K562 (cell line): Measurements from ENCODE around the gene HK1. TPM values are rescaled to one million over a fixed set of nuclear protein-coding genes. Genes with fewer than 3 reads are reported as not detected.

Experiments
- ARNT ChIP-seq, 2 experiments: fragments of 450-650 bp; IDR thresholded peaks; 2 replicates each; pipeline ENCODE4 v1.6.1; 2016; ENCODE audit warnings: mild to moderate bottlenecking in 1 of 2
- BHLHE40 ChIP-seq: IDR thresholded peaks from 2 replicates; pipeline ENCODE4 v1.6.1; 2011; ENCODE audit warnings: low read length, improper control_type of control experiment
- CREB3L1 ChIP-seq: fragments of 450-650 bp; IDR thresholded peaks from 2 replicates; pipeline ENCODE4 v1.6.1; 2014; ENCODE audit warnings: low read depth, mild to moderate bottlenecking, moderate library complexity, borderline replicate concordance
- CSDE1 ChIP-seq, 2 experiments: fragments of 450-650 bp; IDR thresholded peaks; 2 replicates each; pipeline ENCODE4 v1.6.1; 2016; ENCODE audit warnings: mild to moderate bottlenecking in 1 of 2
- DPF2 ChIP-seq: fragments of 450-650 bp; IDR thresholded peaks from 2 replicates; pipeline ENCODE4 v1.6.1; 2016
- ELK3 ChIP-seq: fragments of 450-650 bp; formaldehyde crosslinking; IDR thresholded peaks from 2 replicates; pipeline ENCODE4 v1.4.0; 2020; ENCODE audit warnings: mild to moderate bottlenecking
- FOXM1 ChIP-seq, 2 experiments: fragments of 450-650 bp in 1 of 2; sonication (generic) in 1 of 2; formaldehyde crosslinking in 1 of 2; IDR thresholded peaks; 2 replicates each; pipeline versions ENCODE4 v1.6.1 to v1.9.0; 2017 to 2022; ENCODE audit warnings: low read depth in 2 of 2, mild to moderate bottlenecking in 2 of 2, missing genetic modification reagents in 1 of 2, moderate library complexity in 1 of 2
- GABPA ChIP-seq: fragments of 200-800 bp; sonication (Bioruptor generic); conservative IDR thresholded peaks from 2 replicates; pipeline ENCODE4 v1.6.1; 2016; ENCODE audit warnings: low read depth, missing genetic modification characterization, missing compliant biosample characterization
- GATA2 ChIP-seq: sonication (generic); formaldehyde crosslinking; IDR thresholded peaks from 2 replicates; pipeline ENCODE4 v1.4.0; 2020; ENCODE audit warnings: mild to moderate bottlenecking, missing genetic modification reagents
- HDGF ChIP-seq: fragments of 450-650 bp; IDR thresholded peaks from 2 replicates; pipeline ENCODE4 v1.6.1; 2016
- JUN ChIP-seq, 2 experiments: sonication (generic) in 1 of 2; formaldehyde crosslinking in 1 of 2; IDR thresholded peaks; 2 replicates each; pipeline versions ENCODE4 v1.6.1 to v1.8.0; 2012 to 2022; ENCODE audit warnings: borderline replicate concordance in 2 of 2, mild to moderate bottlenecking in 2 of 2, improper control_type of control experiment in 1 of 2, low read depth in 1 of 2, low read length in 1 of 2, missing genetic modification reagents in 1 of 2
- JUND ChIP-seq, 2 experiments: IDR thresholded peaks; 2 replicates in 1 of 2; 3 replicates in 1 of 2; pipeline ENCODE4 v1.6.1; 2011; ENCODE audit warnings: borderline replicate concordance in 2 of 2, low read depth in 2 of 2, low read length in 2 of 2, improper control_type of control experiment in 1 of 2, missing biosample characterization in 1 of 2, missing genetic modification characterization in 1 of 2, missing genetic modification reagents in 1 of 2
- KHSRP ChIP-seq: fragments of 450-650 bp; IDR thresholded peaks from 2 replicates; pipeline ENCODE4 v1.6.1; 2017
- MEIS2 ChIP-seq: fragments of 450-650 bp; IDR thresholded peaks from 2 replicates; pipeline ENCODE4 v1.6.1; 2014; ENCODE audit warnings: mild to moderate bottlenecking; ENCODE audit not compliant: partially characterized antibody
- NCOA1 ChIP-seq: fragments of 450-650 bp; IDR thresholded peaks from 2 replicates; pipeline ENCODE4 v1.6.1; 2016; ENCODE audit warnings: low read depth
- NR4A1 ChIP-seq, 2 experiments: fragments of 250-450 bp in 1 of 2; fragments of 450-650 bp in 1 of 2; sonication (Bioruptor Pico) in 1 of 2; IDR thresholded peaks; 2 replicates each; pipeline versions ENCODE4 v1.4.0 to v1.6.1; 2016 to 2020; ENCODE audit warnings: mild to moderate bottlenecking in 2 of 2, missing compliant biosample characterization in 1 of 2, missing genetic modification characterization in 1 of 2, moderate library complexity in 1 of 2
- POLR2AphosphoS5 ChIP-seq: IDR thresholded peaks from 2 replicates; pipeline ENCODE4 v1.6.1; 2011; ENCODE audit warnings: mild to moderate bottlenecking, low read depth, low read length, moderate library complexity; ENCODE audit not compliant: control insufficient read depth, insufficient read depth
- PPARD ChIP-seq: fragments of 250-450 bp; sonication (Bioruptor Pico); IDR thresholded peaks from 2 replicates; pipeline ENCODE4 v1.8.0; 2022; ENCODE audit warnings: inconsistent platforms, mild to moderate bottlenecking, moderate library complexity
- TBL1XR1 ChIP-seq, 2 experiments: IDR thresholded peaks; 2 replicates each; pipeline ENCODE4 v1.6.1; 2012; ENCODE audit warnings: improper control_type of control experiment in 2 of 2, low read length in 2 of 2, mild to moderate bottlenecking in 1 of 2
- ZBTB2 ChIP-seq: fragments of 450-650 bp; IDR thresholded peaks from 2 replicates; pipeline ENCODE4 v1.6.1; 2016; ENCODE audit warnings: antibody characterized with exemption
- ZNF253 ChIP-seq: fragments of 250-450 bp; sonication (Bioruptor Pico); conservative IDR thresholded peaks from 2 replicates; pipeline ENCODE4 v1.6.1; 2021; ENCODE audit warnings: mild to moderate bottlenecking
- ZNF347 ChIP-seq: fragments of 450-650 bp; formaldehyde crosslinking; IDR thresholded peaks from 2 replicates; pipeline ENCODE4 v1.4.0; 2020; ENCODE audit warnings: low read depth, mild to moderate bottlenecking, moderate library complexity
- ZNF707 ChIP-seq: fragments of 250-450 bp; sonication (Bioruptor Pico); conservative IDR thresholded peaks from 2 replicates; pipeline ENCODE4 v1.8.0; 2022; ENCODE audit warnings: inconsistent platforms, mild to moderate bottlenecking, moderate library complexity
- ZNF75A ChIP-seq: fragments of 450-650 bp; formaldehyde crosslinking; IDR thresholded peaks from 2 replicates; pipeline ENCODE4 v1.4.0; 2020; ENCODE audit warnings: mild to moderate bottlenecking
- polyA plus RNA-seq, 8 experiments: library from polyadenylated mRNA; depleted of rRNA in 4 of 8; stranded (reverse) in 5 of 8; unstranded in 3 of 8; fragments of >200 nt; fragmentation: Nextera tagmentation in 2 of 8; fragmentation: Illumina TruSeq in 1 of 8; extraction: Ambion mirVana in 2 of 8; extraction: Trizol in 1 of 8; gene quantifications; 2 replicates each; pipeline versions ENCODE4 v1.2.1 to v1.2.3, GENCODE V29; 2011 to 2014; ENCODE audit warnings: inconsistent platforms in 1 of 8, missing spikeins in 1 of 8
- total RNA-seq, 7 experiments: library from RNA; depleted of rRNA in 6 of 7; stranded (reverse); fragments of >200 nt in 6 of 7; fragmentation: Illumina TruSeq in 2 of 7; extraction: Trizol in 2 of 7; gene quantifications; 2 replicates each; pipeline versions ENCODE4 v1.2.1 to v1.2.3, GENCODE V29; 2011 to 2021; ENCODE audit warnings: low replicate concordance in 1 of 7

Gene HK1
- total and polyA plus RNA-seq, 9 of the 15 experiments (the other 6 are each of a cell fraction or from before 2014, with no cell fraction given) = 29.2 to 444 (median 193) TPM

- TF ChIP-seq ELK3 (CRISPR knock-in tag) (no peak), DPF2 (0 out of 2 replicates have a peak, but pooled peaks have one; percentile 14), MEIS2 (peak; percentile 77), KHSRP (no peak), NR4A1 (CRISPR knock-in tag; IDR thresholded peaks at IDR 0.05) (0 out of 2 replicates have a peak, but pooled peaks have one; percentile 50), NR4A1 (tag; IDR thresholded peaks at IDR 0.05) (no peak; the same call in 1 of the 2 replicates), ZNF75A (CRISPR knock-in tag) (no peak), JUND (IDR thresholded peaks at IDR 0.05; ENCODE audit: borderline replicate concordance, low read depth, low read length) (peak; percentile 86), JUND (tag; IDR thresholded peaks at IDR 0.05; ENCODE audit: borderline replicate concordance, low read depth, low read length) (peak; percentile 88; the same call in 1 of the 3 replicates), CSDE1 (IDR thresholded peaks at IDR 0.05) (no peak), FOXM1 (IDR thresholded peaks at IDR 0.05; ENCODE audit: low read depth) (peak; percentile 26; the same call in 1 of the 2 replicates), FOXM1 (CRISPR knock-in tag; IDR thresholded peaks at IDR 0.05; ENCODE audit: low read depth) (no peak), GABPA (tag) (peak; percentile 40; the same call in 1 of the 2 replicates), ZBTB2 (0 out of 2 replicates have a peak, but pooled peaks have one; percentile 30), GATA2 (CRISPR knock-in tag) (no peak), ARNT (IDR thresholded peaks at IDR 0.05) (0 out of 4 replicates have a peak, but pooled peaks of 1 of the 2 experiments have one; percentile 43), TBL1XR1 (IDR thresholded peaks at IDR 0.05; ENCODE audit: low read length in 2 of 2) (no peak), POLR2AphosphoS5 (peak; percentile 93), PPARD (CRISPR knock-in tag) (no peak), NCOA1 (no peak), BHLHE40 (no peak), ZNF253 (CRISPR knock-in tag) (no peak), ZNF347 (no peak), JUN (IDR thresholded peaks at IDR 0.05; ENCODE audit: borderline replicate concordance, low read depth, low read length) (peak; percentile 69; the same call in 1 of the 2 replicates), JUN (CRISPR knock-in tag; IDR thresholded peaks at IDR 0.05; ENCODE audit: borderline replicate concordance) (peak; percentile 44; the same call in 1 of the 2 replicates), HDGF (0 out of 2 replicates have a peak, but pooled peaks have one; percentile 78), ZNF707 (CRISPR knock-in tag) (no peak), CREB3L1 (no peak)
Measured at GRCh38 chr10:69317175-69317604, 38.9 kb downstream of the HK1 start (continued).
